B cell (primary cell): Measurements from ENCODE around the gene PAN3. TPM values are rescaled to one million over a fixed set of nuclear protein-coding genes. Genes with fewer than 3 reads are reported as not detected.

Experiments used
- ATAC-seq: fragments of 200-7000 bp; cut with Tn5 transposase; one replicate; pipeline ENCODE4 v1.10.0; 2021; ENCODE audit warnings: low read depth, mild to moderate bottlenecking, moderate number of reproducible peaks, moderate library complexity
- CTCF ChIA-PET: fragments of 350-600 bp; sonication (Branson Sonifier 250); formaldehyde crosslinking; loops from one replicate; lab custom pipeline; 2021; ENCODE audit warnings: antibody characterized with exemption, inconsistent platforms; lab: Charles Lee
- POLR2A ChIA-PET: fragments of 350-600 bp; sonication (Branson Sonifier 250); formaldehyde crosslinking; loops from one replicate; lab custom pipeline; 2021; ENCODE audit warnings: antibody characterized with exemption; lab: Charles Lee
- DNase-seq: peaks from one replicate; pipeline ENCODE4 v3.0.0; 2013
- H2AFZ ChIP-seq: 2 replicates; pipeline ENCODE4 v1.6.1; 2012; ENCODE audit warnings: mild to moderate bottlenecking, low read depth, low read length; ENCODE audit not compliant: insufficient read depth, poor library complexity, severe bottlenecking
- H3K27ac ChIP-seq, 2 donors: 1 replicate in 1 of 2; 2 replicates in 1 of 2; pipeline ENCODE4 v1.5.1; 2012 to 2013; ENCODE audit warnings: low read length in 2 of 2, mild to moderate bottlenecking in 2 of 2, moderate library complexity in 1 of 2
- H3K27me3 ChIP-seq, 4 experiments: fragments of 200-600 bp in 1 of 4; sonication (generic) in 1 of 4; replicated peaks in 1 of 4; 1 replicate in 2 of 4; 2 replicates in 2 of 4; pipeline versions ENCODE4 v1.6.1 to v1.7.0; 2013 to 2016; ENCODE audit warnings: low read length in 3 of 4, mild to moderate bottlenecking in 2 of 4, mixed read lengths in 1 of 4, moderate library complexity in 1 of 4; ENCODE audit not compliant: insufficient read depth in 4 of 4, control insufficient read depth in 3 of 4; ENCODE audit errors: control extremely low read depth in 1 of 4
- H3K36me3 ChIP-seq, 2 experiments: replicated peaks in 1 of 2; 1 replicate in 1 of 2; 2 replicates in 1 of 2; pipeline versions ENCODE4 v1.6.1 to v1.7.1; 2013; ENCODE audit warnings: low read length in 1 of 2; ENCODE audit not compliant: insufficient read depth in 2 of 2, control insufficient read depth in 1 of 2; ENCODE audit errors: control extremely low read depth in 1 of 2, extremely low read depth in 1 of 2
- H3K4me1 ChIP-seq, 2 donors: fragments of 200-600 bp in 1 of 2; sonication (generic) in 1 of 2; 1 replicate in 1 of 2; 2 replicates in 1 of 2; pipeline versions ENCODE4 v1.5.1 to v1.6.1; 2013 to 2017; ENCODE audit warnings: low read length in 2 of 2; ENCODE audit not compliant: control insufficient read depth in 2 of 2, insufficient read depth in 2 of 2
- H3K4me2 ChIP-seq: replicated peaks from 2 replicates; pipeline ENCODE3; 2012; ENCODE audit warnings: mild to moderate bottlenecking, low read depth, low read length; ENCODE audit not compliant: poor library complexity, severe bottlenecking
- H3K4me3 ChIP-seq, 5 experiments: fragments of 200-600 bp in 1 of 5; sonication (generic) in 1 of 5; 1 replicate in 3 of 5; 2 replicates in 2 of 5; pipeline versions ENCODE4 v1.5.1 to v1.7.0; 2011 to 2016; ENCODE audit warnings: low read length in 4 of 5, mild to moderate bottlenecking in 4 of 5, low read depth in 2 of 5, control low read depth in 1 of 5, moderate library complexity in 1 of 5; ENCODE audit not compliant: insufficient read depth in 1 of 5; ENCODE audit errors: control extremely low read depth in 1 of 5, extremely low read depth in 1 of 5
- H3K79me2 ChIP-seq: fragments of 200-600 bp; sonication (generic); one replicate; pipeline ENCODE4 v1.6.0; 2016; ENCODE audit warnings: low read length; ENCODE audit not compliant: control insufficient read depth, insufficient read depth
- H3K9ac ChIP-seq: fragments of 200-600 bp; sonication (generic); 2 replicates; pipeline ENCODE4 v1.6.1; 2017; ENCODE audit warnings: mild to moderate bottlenecking, low read length, moderate library complexity
- H3K9me3 ChIP-seq, 3 donors: one replicate each; pipeline versions ENCODE4 v1.6.1 to v1.7.1; 2013; ENCODE audit warnings: low read length in 2 of 3; ENCODE audit not compliant: control insufficient read depth in 2 of 3, insufficient read depth in 1 of 3; ENCODE audit errors: control extremely low read depth in 1 of 3
- H4K20me1 ChIP-seq: 2 replicates; pipeline ENCODE4 v1.6.0; 2012; ENCODE audit warnings: mild to moderate bottlenecking, low read length; ENCODE audit not compliant: insufficient read depth, control insufficient read depth, poor library complexity, severe bottlenecking
- H3K27ac Mint-ChIP-seq: one replicate; pipeline ENCODE4 v1.8.0; 2021; ENCODE audit warnings: mixed read lengths
- H3K27me3 Mint-ChIP-seq: one replicate; pipeline ENCODE4 v1.8.0; 2021; ENCODE audit warnings: mixed read lengths
- H3K4me1 Mint-ChIP-seq: one replicate; pipeline ENCODE4 v1.8.0; 2021; ENCODE audit warnings: mixed read lengths
- H3K4me3 Mint-ChIP-seq: one replicate; pipeline ENCODE4 v1.8.0; 2021; ENCODE audit warnings: mixed read lengths
- H3K9me3 Mint-ChIP-seq: one replicate; pipeline ENCODE4 v1.8.0; 2022; ENCODE audit warnings: mixed read lengths; ENCODE audit not compliant: insufficient read depth
- CTCF ChIP-seq: fragments of 200-600 bp; IDR thresholded peaks from one replicate; pipeline ENCODE4 v1.8.0; 2022; ENCODE audit warnings: antibody characterized with exemption, mild to moderate bottlenecking
- EZH2 ChIP-seq: IDR thresholded peaks from 2 replicates; pipeline ENCODE4 v1.6.1; 2012; ENCODE audit warnings: borderline replicate concordance, low read depth, mild to moderate bottlenecking, moderate library complexity, low read length; ENCODE audit not compliant: insufficient read depth, poor library complexity, severe bottlenecking
- WGBS: methylation state at CpG from one replicate; pipeline ENCODE4 v1.1.5; 2013; ENCODE audit warnings: missing lambda C conversion rate; ENCODE audit not compliant: insufficient coverage; 5-methylcytosine and 5-hydroxymethylcytosine counted together
- intact Hi-C: fragments of 100-400 bp; cut with micrococcal nuclease; formaldehyde crosslinking; loops from one replicate; pipeline ENCODE4 v1.10.0; 2022
- polyA plus RNA-seq: library from polyadenylated mRNA; depleted of rRNA; stranded (reverse); fragments of >200 nt; gene quantifications from 2 replicates; pipeline ENCODE4 v1.2.3, GENCODE V29; 2012
- total RNA-seq, 2 donors: library from RNA; stranded (reverse); fragments of 120-200 nt in 1 of 2; gene quantifications; 1 replicate in 1 of 2; 2 replicates in 1 of 2; pipeline versions ENCODE4 v1.2.3 to v1.2.4, GENCODE V29; 2013 to 2022

PAN3 gene
- total and polyA plus RNA-seq, 2 donors (not counting 1 experiment from before 2014, with no cell fraction given), result 23.4 to 117 TPM

- ChIA-PET POLR2A (no interaction called here), CTCF (no interaction called here)
- Histone ChIP-seq H3K4me3 (no peak overlapping the region), H3K4me2 (no peak overlapping the region), H3K79me2 (peaks cover 69% of the 10 kb centered on the region), H3K27ac (no peak overlapping the region), H3K36me3 (peaks cover 17 to 45% of the 10 kb centered on the region in 2 experiments), H3K9ac (no peak overlapping the region), H4K20me1 (no peaks in the 10 kb centered on the region), H3K9me3 (no peaks in the 10 kb centered on the region), H2AFZ (no peak overlapping the region), H3K4me1 (peaks cover 21 to 22% of the 10 kb centered on the region in 2 donors), H3K27me3 (no peaks in the 10 kb centered on the region)
- Mint-ChIP-seq H3K4me3 (no peak overlapping the region), H3K27ac (no peak overlapping the region), H3K4me1 (peaks cover 38% of the 10 kb centered on the region), H3K27me3 (no peaks in the 10 kb centered on the region), H3K9me3 (no peaks in the 10 kb centered on the region)
- no peak for ATAC-seq
- no peak for TF ChIP-seq CTCF
- no peak for TF ChIP-seq EZH2
- WGBS, result no CpG with 5 or more reads among the region's 4 CpGs
- DNase-seq, result no peak
- intact Hi-C loops, result loop anchor here (5.0 kb wide), 1 partner anchor 115 kb away; no protein-coding TSS in a partner anchor
Measured at GRCh38 chr13:28257305-28257704, 119.0 kb downstream of the PAN3 start.

GRCh38 chr13:28258417-28258816 is 120.1 kb downstream of the PAN3 start:
- H3K27me3 ChIP-seq, result no peaks in the 10 kb centered on the region
- peaks cover 17 to 54% of the 10 kb centered on the region in 2 experiments for H3K36me3 ChIP-seq
- ATAC-seq (no peak), DNase-seq (no peak)
- TF ChIP-seq CTCF, result no peak
- no peak for TF ChIP-seq EZH2
- no peaks in the 10 kb centered on the region for H3K9me3 Mint-ChIP-seq
- no CpG with 5 or more reads among the region's 3 CpGs for WGBS
- peaks cover 15 to 22% of the 10 kb centered on the region in 2 donors for H3K4me1 ChIP-seq
- H2AFZ ChIP-seq, result no peak overlapping the region
- ChIA-PET POLR2A (interaction anchor here (0.6 kb wide), 1 partner anchor 84 kb away, joined by 3 read pairs; no protein-coding TSS in a partner anchor), CTCF (no interaction called here)
- H3K4me1 Mint-ChIP-seq, result peaks cover 32% of the 10 kb centered on the region
- no peaks in the 10 kb centered on the region for H3K9me3 ChIP-seq
- no peaks in the 10 kb centered on the region for H4K20me1 ChIP-seq
- peak overlapping the region; percentile 21 for H3K4me2 ChIP-seq
- H3K27me3 Mint-ChIP-seq, result no peaks in the 10 kb centered on the region
- intact Hi-C loops, result loop anchor here (5.0 kb wide), 1 partner anchor 116 kb away; no protein-coding TSS in a partner anchor
- H3K27ac ChIP-seq, result peak overlapping the region in 1 of 2 donors; percentile 14
- H3K4me3 ChIP-seq, result no peak overlapping the region
- H3K79me2 ChIP-seq, result peaks cover 58% of the 10 kb centered on the region
- H3K9ac ChIP-seq, result no peak overlapping the region
- H3K4me3 Mint-ChIP-seq, result no peak overlapping the region
- H3K27ac Mint-ChIP-seq, result peak overlapping the region; percentile 6
